HL-60 (cell line): Measurements from ENCODE around the gene CES4A.

Source experiments
- CTCF ChIP-seq: IDR thresholded peaks from one replicate; pipeline ENCODE4 v1.5.1; 2011; ENCODE audit warnings: low read length, control low read depth, inconsistent platforms; ENCODE audit not compliant: insufficient read depth
- GABPA ChIP-seq: IDR thresholded peaks from 2 replicates; pipeline ENCODE4 v1.6.1; 2012; ENCODE audit warnings: low read depth
- POLR2AphosphoS5 ChIP-seq: IDR thresholded peaks from 2 replicates; pipeline ENCODE4 v1.6.1; 2012; ENCODE audit warnings: low read depth
- REST ChIP-seq: IDR thresholded peaks from 2 replicates; pipeline ENCODE4 v1.6.1; 2012; ENCODE audit warnings: low read depth; ENCODE audit not compliant: insufficient replicate concordance

- no peak for TF ChIP-seq CTCF
- TF ChIP-seq GABPA = no peak
- TF ChIP-seq REST = no peak
- no peak for TF ChIP-seq POLR2AphosphoS5
These were observed 13.3 kb downstream of the CES4A start for GRCh38 chr16:67001726-67002125.
